ENCODE results near the gene PCK2.

Gene PCK2

GRCh38 chr14:24139272-24139934 is 45.3 kb downstream of the PCK2 start:
- DNase-seq = no peak

GRCh38 chr14:24141097-24141880 is 47.2 kb downstream of the PCK2 start, which contains the start of gene EMC9:
Gene EMC9 (minus strand): TSS chr14:24141591. CDS start chr14:24141304, 287 bp downstream.
- DNase-seq = peak; percentile 99

GRCh38 chr14:24143511-24143910 is 49.4 kb downstream of the PCK2 start:
- no peak for DNase-seq

GRCh38 chr14:24144451-24144850 is 50.3 kb downstream of the PCK2 start:
- DNase-seq = no peak

- no peak for DNase-seq
Measured at GRCh38 chr14:24145219-24145618, 51.1 kb downstream of the PCK2 start.

GRCh38 chr14:24145690-24146452 is 51.8 kb downstream of the PCK2 start:
- no peak for DNase-seq

GRCh38 chr14:24146453-24146977 is 52.4 kb downstream of the PCK2 start, which contains the start of gene PSME2:
Gene PSME2 (minus strand): TSS chr14:24146610. CDS start chr14:24146581, 29 bp downstream.
- peak; percentile 96 for DNase-seq

GRCh38 chr14:24146978-24147760 is 53.1 kb downstream of the PCK2 start, which contains the start of gene RNF31:
Gene RNF31 (plus strand): TSS chr14:24147498. CDS start chr14:24147699, 201 bp downstream.
- peak; percentile 98 for DNase-seq

GRCh38 chr14:24147761-24148428 is 53.8 kb downstream of the PCK2 start:
- no peak for DNase-seq

- DNase-seq = no peak
Measured at GRCh38 chr14:24149302-24149969, 55.3 kb downstream of the PCK2 start.

GRCh38 chr14:24150061-24150460 is 56.0 kb downstream of the PCK2 start:
- no peak for DNase-seq

- DNase-seq = no peak
Measured at GRCh38 chr14:24150567-24150966, 56.5 kb downstream of the PCK2 start.

- no peak for DNase-seq
Measured at GRCh38 chr14:24150993-24151392, 56.9 kb downstream of the PCK2 start.

GRCh38 chr14:24151404-24152080 is 57.4 kb downstream of the PCK2 start:
- DNase-seq = no peak
